GM12892 (cell line): ENCODE measurements around the gene POLD3.

Source experiments
- POLR2A ChIP-seq: IDR thresholded peaks from 2 replicates; pipeline ENCODE4 v1.6.1; 2011; ENCODE audit warnings: low read depth, low read length, control low read depth
- POLR2AphosphoS5 ChIP-seq: IDR thresholded peaks from 2 replicates; pipeline ENCODE4 v1.6.1; 2011; ENCODE audit warnings: low read depth, low read length, control low read depth

DNA sequence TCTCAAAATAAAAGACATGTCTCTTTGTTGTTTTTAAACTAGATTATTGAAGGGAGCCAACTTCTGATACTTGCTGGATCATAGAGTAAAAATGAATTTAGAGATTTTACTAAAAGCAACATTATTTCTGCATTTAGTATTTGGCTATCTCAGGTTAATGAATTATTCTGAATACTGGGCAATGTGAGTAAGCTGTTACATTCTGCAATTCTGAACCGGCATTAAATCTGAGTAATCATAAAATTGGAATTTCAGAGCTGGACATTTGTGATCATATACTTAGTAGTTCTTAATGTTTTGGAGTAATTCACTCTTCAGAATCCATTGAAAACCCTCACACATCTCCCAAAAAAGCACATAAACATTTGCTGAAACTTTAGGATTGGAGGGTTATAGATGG, 11.5 kb downstream of the POLD3 start:
- TF ChIP-seq POLR2A = no peak
- TF ChIP-seq POLR2AphosphoS5 = no peak
